RCC 7860 (cell line): Measurements from ENCODE around the gene CCM2.

ENCODE experiments used
- DNase-seq: peaks from one replicate; pipeline ENCODE4 v3.0.0-alpha.2; 2015; ENCODE audit warnings: low spot score
- FAIRE-seq: peaks from 2 replicates; lab custom pipeline; 2012; peaks lifted over from hg19 to GRCh38; lab: Jason Lieb, UNC

CCM2 gene

GRCh38 chr7:45061352-45061751 is 61.4 kb downstream of the CCM2 start:
- no peak for FAIRE-seq
- DNase-seq = no peak

- FAIRE-seq (no peak), DNase-seq (no peak)
Observed at GRCh38 chr7:45061806-45062425, 61.9 kb downstream of the CCM2 start.

GRCh38 chr7:45064047-45064725 is 64.2 kb downstream of the CCM2 start:
- DNase-seq (no peak), FAIRE-seq (no peak)

- no peak for FAIRE-seq
- DNase-seq = no peak
Observed at GRCh38 chr7:45065031-45065995, 65.3 kb downstream of the CCM2 start.

GRCh38 chr7:45066409-45066808 is 66.4 kb downstream of the CCM2 start:
- DNase-seq = no peak
- FAIRE-seq = no peak

- no peak for DNase-seq
- no peak for FAIRE-seq
Observed at GRCh38 chr7:45067582-45067981, 67.6 kb downstream of the CCM2 start.

GRCh38 chr7:45068236-45069023 is 68.4 kb downstream of the CCM2 start:
- DNase-seq = no peak

GRCh38 chr7:45069444-45070253 is 69.6 kb downstream of the CCM2 start:
- no peak for DNase-seq
- FAIRE-seq = no peak

More at GRCh38 chr7:45068236-45069023, 68.4 kb downstream of the CCM2 start:
- no peak for FAIRE-seq

- FAIRE-seq = no peak
- no peak for DNase-seq
Observed at GRCh38 chr7:45070254-45070642, 70.2 kb downstream of the CCM2 start.

- DNase-seq = no peak
- no peak for FAIRE-seq
Observed at GRCh38 chr7:45071528-45071927, 71.5 kb downstream of the CCM2 start.

- no peak for FAIRE-seq
- DNase-seq = no peak
Observed at GRCh38 chr7:45072131-45073030, 72.4 kb downstream of the CCM2 start.

- DNase-seq = no peak
- no peak for FAIRE-seq
Observed at GRCh38 chr7:45073031-45073785, 73.2 kb downstream of the CCM2 start.

GRCh38 chr7:45073786-45074527 is 74.0 kb downstream of the CCM2 start:
- DNase-seq (no peak), FAIRE-seq (no peak)

GRCh38 chr7:45074528-45075354 is 74.7 kb downstream of the CCM2 start:
- DNase-seq = no peak
- FAIRE-seq = no peak

- DNase-seq (no peak), FAIRE-seq (no peak)
Observed at GRCh38 chr7:45075355-45075644, 75.3 kb downstream of the CCM2 start.

- FAIRE-seq = no peak
- no peak for DNase-seq
Observed at GRCh38 chr7:45075871-45076796, 76.1 kb downstream of the CCM2 start.
